Measurements from ENCODE around the gene CCDC107. TPM values are rescaled to one million over a fixed set of nuclear protein-coding genes. Genes with fewer than 3 reads are reported as not detected.
A peak's percentile ranks its signal among the peaks of the same experiment; 100 is the strongest.

Gene CCDC107
- total and polyA plus RNA-seq, 9 of the 15 experiments (the other 6 are each of a cell fraction or from before 2014, with no cell fraction given), result 0.35 to 11.3 (median 6.9) TPM; not detected in 1

- TF ChIP-seq ETS1 (conservative IDR thresholded peaks at IDR 0.05; ENCODE audit: control insufficient read depth, low read depth, low read length) (no peak), BACH1 (tag; IDR thresholded peaks at IDR 0.05) (no peak), TAF15 (IDR thresholded peaks at IDR 0.05; ENCODE audit: low read depth, low read length) (no peak), TAL1 (IDR thresholded peaks at IDR 0.05) (no peak), BRF2 (IDR thresholded peaks at IDR 0.05; ENCODE audit: borderline replicate concordance, insufficient read depth, insufficient read length) (no peak), FOXK1 (CRISPR knock-in tag; IDR thresholded peaks at IDR 0.05; ENCODE audit: borderline replicate concordance) (no peak), CEBPG (CRISPR knock-in tag; IDR thresholded peaks at IDR 0.05) (no peak), CEBPG (tag; conservative IDR thresholded peaks at IDR 0.05 in 1 of 2, IDR thresholded peaks at IDR 0.05 in 1 of 2) (no peak), ZBED1 (IDR thresholded peaks at IDR 0.05) (no peak), CCAR2 (IDR thresholded peaks at IDR 0.05; ENCODE audit: low read depth, low read length) (no peak), CAMTA2 (CRISPR knock-in tag; conservative IDR thresholded peaks at IDR 0.05) (no peak), RFX1 (IDR thresholded peaks at IDR 0.05) (no peak), ZBTB9 (CRISPR knock-in tag; IDR thresholded peaks at IDR 0.05) (no peak), STAG1 (CRISPR knock-in tag; IDR thresholded peaks at IDR 0.05; ENCODE audit: borderline replicate concordance) (peak; percentile 34; the same call in 1 of the 2 replicates), YY1 (IDR thresholded peaks at IDR 0.05; ENCODE audit: borderline replicate concordance in 1 of 3, control insufficient read depth in 1 of 3, extremely low read depth in 1 of 3, insufficient read depth in 3 of 3, insufficient read length in 1 of 3, insufficient replicate concordance in 2 of 3, low read depth in 1 of 3, low read length in 2 of 3) (peak; percentile 51 to 92 (median 83)), PHF8 (IDR thresholded peaks at IDR 0.05; ENCODE audit: borderline replicate concordance, low read length) (peak; percentile 81; the same call in 1 of the 2 replicates), LCOR (CRISPR knock-in tag; IDR thresholded peaks at IDR 0.05) (no peak), STAT5B (CRISPR knock-in tag; IDR thresholded peaks at IDR 0.05) (no peak), BRD4 (IDR thresholded peaks at IDR 0.05) (no peak), PHB (CRISPR knock-in tag; IDR thresholded peaks at IDR 0.05) (no peak)
- TF ChIP-seq, protein P1, sequence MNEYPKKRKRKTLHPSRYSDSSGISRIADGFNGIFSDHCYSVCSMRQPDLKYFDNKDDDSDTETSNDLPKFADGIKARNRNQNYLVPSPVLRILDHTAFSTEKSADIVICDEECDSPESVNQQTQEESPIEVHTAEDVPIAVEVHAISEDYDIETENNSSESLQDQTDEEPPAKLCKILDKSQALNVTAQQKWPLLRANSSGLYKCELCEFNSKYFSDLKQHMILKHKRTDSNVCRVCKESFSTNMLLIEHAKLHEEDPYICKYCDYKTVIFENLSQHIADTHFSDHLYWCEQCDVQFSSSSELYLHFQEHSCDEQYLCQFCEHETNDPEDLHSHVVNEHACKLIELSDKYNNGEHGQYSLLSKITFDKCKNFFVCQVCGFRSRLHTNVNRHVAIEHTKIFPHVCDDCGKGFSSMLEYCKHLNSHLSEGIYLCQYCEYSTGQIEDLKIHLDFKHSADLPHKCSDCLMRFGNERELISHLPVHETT (CRISPR knock-in tag; conservative IDR thresholded peaks at IDR 0.05 in 1 of 2, IDR thresholded peaks at IDR 0.05 in 1 of 2), result no peak
Measured at GRCh38 chr9:35658137-35658967, at the start of gene CCDC107 (continued).

All from K562 (cell line).